Activated CD8-positive, alpha-beta memory T cell treated with anti-CD3 and anti-CD28 coated beads for 36 hours (primary cell): ENCODE data around the gene TTC32. TPM values are rescaled to one million over a fixed set of nuclear protein-coding genes. Genes with fewer than 3 reads are reported as not detected.
"Not testable (repeated sequence)": the region's sequence is repeated elsewhere in the genome, so short reads cannot be mapped to it uniquely, and the experiment has no call there.

ENCODE experiments used
- CTCF ChIA-PET: fragments of 350-600 bp; sonication (Branson Sonifier 250); formaldehyde crosslinking; loops from one replicate; lab custom pipeline; 2021; ENCODE audit warnings: antibody characterized with exemption; lab: Charles Lee
- POLR2A ChIA-PET: fragments of 350-600 bp; sonication (Branson Sonifier 250); formaldehyde crosslinking; loops from one replicate; lab custom pipeline; 2021; ENCODE audit warnings: antibody characterized with exemption; lab: Charles Lee
- total RNA-seq, 2 experiments: library from RNA; stranded (reverse); gene quantifications; one replicate each; pipeline ENCODE4 v1.2.3, GENCODE V29; 2021

Gene TTC32
- 10 to 100 TPM; 11.8 to 12.0 TPM for total RNA-seq

DNA sequence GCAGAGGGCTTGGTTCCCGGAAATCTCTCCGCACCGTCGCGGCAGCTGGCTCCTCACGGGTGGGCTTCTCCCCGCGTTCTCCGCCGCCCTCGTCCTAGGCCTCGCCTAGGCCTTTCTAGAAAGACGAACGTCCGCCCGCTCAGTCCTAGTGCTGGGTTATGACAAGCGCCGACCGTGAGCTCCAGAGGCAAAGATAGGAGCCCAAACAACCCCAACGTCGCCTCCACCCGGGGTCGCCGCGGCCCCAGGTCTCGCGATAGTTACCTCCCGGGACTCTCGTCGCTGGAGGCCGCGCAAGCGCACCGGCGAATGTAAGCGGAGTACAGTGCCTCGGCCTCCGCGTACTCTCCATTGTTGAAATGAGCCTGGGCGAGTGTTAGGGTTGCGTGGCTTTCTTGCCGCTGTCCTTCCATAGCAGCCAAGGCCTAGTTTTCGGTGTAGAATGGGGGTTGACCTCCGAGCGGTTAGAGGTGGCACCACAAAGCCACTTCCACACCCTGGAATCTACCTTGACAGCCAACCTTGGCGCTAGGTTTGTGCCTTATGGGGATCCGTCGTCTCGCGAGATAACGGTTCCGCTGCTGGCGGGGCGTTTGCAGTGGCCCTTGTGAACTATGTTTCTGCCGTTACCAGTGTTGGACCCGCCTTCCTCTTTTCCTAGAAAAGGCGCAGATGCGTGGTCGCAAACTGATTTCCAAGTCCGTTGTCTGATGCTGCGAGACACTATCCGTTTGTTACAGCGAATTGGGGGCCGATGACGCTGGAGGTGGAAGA, at the start of gene TTC32:
TSS of gene TTC32 (minus strand) at position 542 of the 774 bp plus-strand sequence. CDS start at position 413, 129 bp downstream.
- ChIA-PET CTCF (interaction anchor here (0.9 kb wide), 1 partner anchor 140 kb away, joined by 3 read pairs; no protein-coding TSS in a partner anchor), POLR2A (interaction anchor here (0.9 to 1.0 kb wide), 2 partner anchors 88 to 554 kb away, joined by 3 to 5 read pairs; partner anchors contain the start of gene WDR35)

DNA sequence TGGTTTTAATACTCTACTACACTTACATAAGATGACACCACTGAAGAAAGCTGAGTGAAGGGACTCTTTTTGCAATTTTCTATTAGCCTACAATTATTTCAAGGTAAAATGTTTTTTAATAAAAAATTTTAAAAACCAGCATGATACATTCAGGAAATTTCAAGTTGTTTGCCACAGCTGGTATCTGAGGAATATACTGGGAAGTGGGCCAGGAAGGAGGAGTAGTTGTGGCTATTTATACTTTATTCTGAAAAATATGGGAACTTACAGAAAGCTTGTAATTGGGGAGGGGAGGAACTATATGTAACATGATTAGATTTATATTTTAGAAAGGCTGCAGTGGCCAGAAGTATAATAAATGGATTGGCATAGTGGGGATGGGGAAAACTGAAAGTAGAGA, 47.3 kb upstream of the TTC32 start:
- ChIA-PET POLR2A (interaction anchor here (0.6 kb wide), 1 partner anchor 49 kb away, joined by 3 read pairs; no protein-coding TSS in a partner anchor), CTCF (interaction anchor here (1.0 kb wide), 1 partner anchor 15 kb away, joined by 3 read pairs; no protein-coding TSS in a partner anchor)

DNA sequence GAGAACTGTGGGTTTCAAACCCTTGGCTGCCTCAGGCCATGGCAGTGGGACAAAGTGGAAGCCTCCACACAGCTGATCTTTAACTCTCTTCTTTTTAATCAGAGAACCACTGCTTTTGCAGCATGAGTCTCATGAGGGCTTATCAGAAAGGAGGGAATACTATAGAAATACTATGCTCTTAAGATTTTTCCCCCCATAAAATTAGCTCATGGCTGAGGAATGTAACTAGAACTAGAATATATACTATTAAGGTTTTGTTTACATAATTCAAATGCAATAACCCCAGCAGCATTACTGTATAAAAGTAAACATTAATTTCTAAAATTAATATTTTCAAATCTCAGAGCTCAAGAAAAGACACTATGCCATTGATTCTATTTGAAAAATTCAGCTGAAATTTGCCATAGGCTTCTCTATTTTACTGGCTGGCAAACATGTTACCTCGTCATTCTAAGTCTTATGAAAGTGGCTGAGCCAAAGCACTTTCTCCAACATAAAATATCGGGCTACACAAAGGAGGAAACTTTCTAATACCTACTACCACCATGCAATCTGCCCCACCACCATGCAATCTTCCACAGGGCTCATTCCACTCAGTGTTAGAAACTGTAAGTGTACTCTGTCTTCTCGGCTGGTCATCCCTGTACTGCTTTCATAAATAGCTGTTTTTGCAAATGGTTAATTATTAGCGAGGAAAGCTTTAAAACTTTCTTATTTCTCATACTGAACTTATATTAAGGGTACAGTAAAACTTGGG, 45.6 kb upstream of the TTC32 start:
- POLR2A ChIA-PET: no interaction called here
- CTCF ChIA-PET: no interaction called here

DNA sequence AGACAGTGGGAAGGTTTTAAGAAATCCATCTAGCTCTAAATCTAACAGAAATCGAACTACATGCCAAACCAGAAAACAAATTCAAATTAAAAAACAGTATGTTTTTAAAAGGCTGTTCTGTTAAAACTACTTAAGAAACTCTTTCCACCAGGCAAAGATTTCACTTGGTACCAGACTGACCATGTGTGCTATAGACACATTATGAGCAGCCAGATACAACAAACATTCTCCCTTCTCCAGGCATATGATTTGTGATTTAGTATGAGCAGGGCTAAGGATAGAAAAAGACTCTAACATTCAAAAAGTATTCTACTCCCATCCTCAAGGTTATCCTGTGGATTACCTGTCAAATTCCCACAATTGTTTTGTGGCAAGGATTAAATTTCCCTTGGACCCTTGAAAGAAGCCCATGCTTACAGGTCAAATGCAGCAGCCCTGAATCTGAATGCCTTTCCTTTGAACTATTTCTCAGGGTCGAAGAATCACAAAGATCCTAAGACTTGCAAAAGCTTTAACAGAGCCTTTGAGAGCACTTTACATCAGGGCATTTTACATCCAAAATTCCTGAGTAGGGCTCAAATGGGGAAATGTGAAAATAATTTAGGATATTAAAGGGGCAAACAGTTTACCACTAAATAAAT, 42.5 kb upstream of the TTC32 start:
- ChIA-PET POLR2A (no interaction called here), CTCF (no interaction called here)

DNA sequence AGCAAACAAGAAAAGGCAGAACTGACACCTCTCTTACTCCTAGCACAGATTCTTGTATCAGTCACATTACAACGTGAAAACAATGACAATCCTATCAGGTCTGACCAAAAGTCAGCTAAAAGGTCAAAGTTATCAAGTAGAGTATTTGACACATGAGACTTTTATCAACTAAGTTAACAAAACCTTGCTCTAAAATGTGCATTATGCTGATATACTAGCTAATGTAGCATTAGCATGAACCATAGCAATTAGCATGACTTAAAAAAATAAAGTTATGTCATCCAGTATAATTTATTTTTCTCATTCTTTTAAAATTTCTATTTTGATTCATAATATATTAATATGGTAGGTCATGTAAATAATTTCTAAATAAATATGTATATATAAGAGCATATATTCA, 41.4 kb upstream of the TTC32 start:
- POLR2A ChIA-PET: no interaction called here
- CTCF ChIA-PET: no interaction called here

DNA sequence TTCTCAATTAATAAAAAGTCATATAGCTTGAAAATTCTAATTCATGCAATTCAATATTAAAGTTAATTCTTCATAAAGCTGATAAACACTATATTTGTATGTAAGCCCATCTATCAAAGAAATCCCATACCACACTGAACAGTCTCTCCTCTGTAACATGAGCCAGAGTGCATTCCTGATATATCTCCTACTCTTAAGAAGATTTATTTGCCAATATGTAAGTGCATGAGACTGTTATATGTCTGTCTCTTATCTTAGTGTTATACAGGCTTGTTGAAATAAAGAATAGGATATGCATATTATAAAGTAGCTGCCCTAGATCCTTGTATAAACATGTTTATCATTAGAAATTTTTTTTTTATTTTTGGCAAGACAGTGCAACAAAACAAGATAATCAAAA, 40.4 kb upstream of the TTC32 start:
- CTCF ChIA-PET: no interaction called here
- POLR2A ChIA-PET: no interaction called here

DNA sequence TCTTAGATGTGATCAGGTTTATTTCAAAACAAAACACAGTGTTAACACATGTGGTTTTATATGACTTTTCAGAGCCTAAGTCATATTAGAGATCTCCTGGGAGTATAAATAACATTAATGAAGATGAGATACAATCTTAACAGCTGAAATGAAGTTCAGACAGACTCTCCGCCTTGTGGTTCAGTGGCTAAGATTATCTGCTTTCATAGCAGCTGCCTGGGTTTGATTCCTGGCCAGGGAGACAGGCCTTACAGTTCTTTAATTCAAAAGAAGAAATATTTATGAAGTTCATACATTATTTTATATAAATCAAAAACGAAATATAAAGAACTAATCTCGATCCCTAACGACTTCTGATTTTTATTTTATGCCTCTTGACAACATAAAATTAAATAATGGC, 35.2 kb upstream of the TTC32 start:
- ChIA-PET POLR2A (no interaction called here), CTCF (no interaction called here)

DNA sequence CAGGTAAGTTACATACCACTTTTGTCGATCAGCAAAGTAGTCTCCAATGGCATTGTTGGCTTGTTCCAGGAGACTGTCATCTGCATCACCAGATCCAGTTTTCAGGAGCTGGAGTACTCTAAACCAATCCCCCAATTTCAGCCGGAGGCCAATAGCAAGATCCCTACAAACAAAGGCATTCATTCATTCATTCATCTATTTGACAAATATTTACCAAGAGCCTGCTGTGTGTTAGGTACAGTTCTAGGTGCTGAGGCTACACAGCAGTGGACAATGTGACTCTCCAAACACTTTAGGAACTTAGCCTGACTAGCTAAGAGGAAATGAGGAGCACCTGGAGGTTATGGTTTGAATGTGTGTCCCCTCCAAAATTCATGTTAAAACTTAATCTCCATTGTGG, 34.4 kb upstream of the TTC32 start:
- ChIA-PET CTCF (no interaction called here), POLR2A (no interaction called here)

DNA sequence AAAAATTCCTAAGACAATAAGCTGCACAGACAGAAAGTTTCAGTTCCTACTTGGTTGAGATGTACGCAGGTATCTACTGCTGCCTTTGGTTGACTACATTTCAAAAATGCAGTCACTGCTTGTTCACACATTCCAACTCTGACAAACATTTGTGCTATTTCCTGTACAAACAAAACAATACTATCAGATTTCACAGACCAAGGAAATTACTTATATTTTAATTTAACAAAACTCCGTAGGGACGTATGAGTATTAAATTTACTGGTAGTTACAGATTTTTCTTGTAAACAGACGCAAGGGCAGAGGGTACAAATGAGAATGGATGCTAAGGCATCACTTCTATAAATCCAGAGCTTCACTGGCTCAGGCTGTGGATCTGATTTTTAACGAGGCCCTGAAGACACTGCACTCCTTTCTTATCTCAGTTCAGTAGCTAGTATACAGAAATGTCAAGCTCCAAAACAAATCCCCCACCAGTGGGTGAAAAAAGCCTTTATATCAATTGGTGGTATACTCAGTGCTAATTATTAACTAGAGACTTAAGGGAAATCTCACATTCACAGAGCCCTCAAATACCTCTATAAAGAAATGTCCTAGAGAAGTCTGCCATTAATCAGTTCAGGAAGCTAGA, 31.7 kb upstream of the TTC32 start:
- POLR2A ChIA-PET: no interaction called here
- CTCF ChIA-PET: interaction anchor here (1.0 kb wide), 1 partner anchor 53 kb away, joined by 3 read pairs; no protein-coding TSS in a partner anchor

DNA sequence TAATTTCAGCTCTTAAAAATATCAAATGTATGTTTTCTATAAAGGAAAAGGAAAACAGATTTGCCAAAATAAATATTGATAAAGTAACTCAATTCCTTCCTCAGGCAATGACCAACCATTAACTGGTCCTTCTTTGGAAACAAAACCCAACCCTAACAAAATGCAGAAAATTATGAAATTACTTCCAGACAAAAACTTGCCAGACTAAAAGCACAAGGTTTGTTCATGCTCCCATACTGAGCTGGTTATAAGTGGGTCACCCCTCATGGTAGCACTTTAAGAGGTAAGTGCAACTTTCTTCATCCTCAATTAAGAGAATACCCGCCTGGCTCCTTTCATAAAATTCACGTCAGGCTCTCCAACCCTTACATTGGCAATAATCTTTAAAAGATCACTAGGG, 31.1 kb upstream of the TTC32 start:
- ChIA-PET CTCF (interaction anchor here (1.0 kb wide), 1 partner anchor 53 kb away, joined by 3 read pairs; no protein-coding TSS in a partner anchor), POLR2A (no interaction called here)

DNA sequence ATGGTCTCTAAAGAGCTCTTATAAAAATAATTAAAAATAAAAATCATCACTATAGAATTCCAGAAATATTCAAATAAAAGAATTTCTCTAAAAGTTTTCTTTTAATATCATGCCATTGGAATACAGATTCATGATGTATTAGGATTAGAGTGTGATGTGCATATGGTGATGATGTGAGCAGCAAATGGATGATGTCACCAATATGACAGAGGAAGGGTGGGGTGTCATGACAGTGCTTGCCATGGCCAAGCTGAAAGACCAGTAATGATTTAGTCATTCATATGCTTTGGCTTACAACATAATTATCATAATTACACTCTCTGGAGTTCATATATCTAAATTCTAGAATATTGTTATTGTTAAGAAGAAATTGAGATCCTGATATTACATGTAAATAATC, 27.4 kb upstream of the TTC32 start:
- CTCF ChIA-PET: no interaction called here

DNA sequence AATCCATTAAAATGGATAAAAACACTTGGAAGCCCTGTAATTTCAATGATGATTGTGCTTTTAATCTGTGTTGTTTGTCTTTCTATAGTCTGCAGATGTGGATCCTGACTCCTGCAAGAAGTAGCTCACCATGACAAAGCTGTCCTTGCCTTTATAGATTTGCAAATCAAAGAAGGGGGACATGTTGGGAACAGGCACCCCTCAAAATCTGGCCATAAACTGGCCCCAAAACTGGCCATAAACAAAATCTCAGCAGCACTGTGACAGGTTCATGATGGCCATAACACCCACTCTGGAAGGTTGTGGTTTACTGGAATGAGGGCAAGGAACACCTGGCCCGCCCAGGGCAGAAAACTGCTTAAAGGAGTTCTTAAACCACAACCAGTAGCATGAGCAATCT, 26.0 kb upstream of the TTC32 start:
- POLR2A ChIA-PET, CTCF ChIA-PET: not testable (repeated sequence)

More for the DNA sequence above, 27.4 kb upstream of the TTC32 start:
- POLR2A ChIA-PET: no interaction called here

DNA sequence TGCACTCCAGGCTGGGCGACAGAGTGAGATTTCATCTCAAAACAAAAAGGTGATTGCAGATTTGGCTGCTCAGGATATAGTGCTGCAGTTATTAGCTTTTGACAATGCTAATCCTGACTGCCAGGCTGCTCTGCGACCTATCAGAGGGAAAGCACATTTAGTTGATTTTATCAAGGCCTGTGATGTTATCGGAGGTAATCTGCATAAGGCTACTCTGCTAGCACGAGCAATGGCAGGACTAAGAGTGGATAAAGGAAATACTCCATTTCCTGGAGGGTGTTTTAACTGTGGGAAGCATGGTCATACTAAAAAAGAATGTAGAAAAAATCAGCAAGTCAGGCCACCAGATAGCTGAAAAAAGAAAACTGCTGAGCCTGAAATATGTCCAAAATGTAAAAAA, 22.7 kb upstream of the TTC32 start:
- CTCF ChIA-PET, POLR2A ChIA-PET: not testable (repeated sequence)

DNA sequence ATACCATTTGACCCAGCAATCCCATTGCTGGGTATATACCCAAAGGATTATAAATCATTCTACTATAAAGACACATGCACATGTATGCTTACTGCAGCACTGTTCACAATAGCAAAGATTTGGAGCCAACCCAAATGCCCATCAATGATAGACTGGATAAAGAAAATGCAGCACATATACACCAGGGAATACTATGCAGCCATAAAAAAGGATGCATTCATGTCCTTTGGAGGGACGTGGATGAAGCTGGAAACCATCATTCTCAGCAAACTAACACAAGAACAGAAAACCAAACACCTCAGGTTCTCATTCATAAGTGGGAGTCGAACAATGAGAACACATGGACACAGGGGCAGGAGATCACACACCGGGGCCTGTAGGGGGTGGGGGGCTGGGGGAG, 20.4 kb upstream of the TTC32 start:
- POLR2A ChIA-PET, CTCF ChIA-PET: not testable (repeated sequence)

DNA sequence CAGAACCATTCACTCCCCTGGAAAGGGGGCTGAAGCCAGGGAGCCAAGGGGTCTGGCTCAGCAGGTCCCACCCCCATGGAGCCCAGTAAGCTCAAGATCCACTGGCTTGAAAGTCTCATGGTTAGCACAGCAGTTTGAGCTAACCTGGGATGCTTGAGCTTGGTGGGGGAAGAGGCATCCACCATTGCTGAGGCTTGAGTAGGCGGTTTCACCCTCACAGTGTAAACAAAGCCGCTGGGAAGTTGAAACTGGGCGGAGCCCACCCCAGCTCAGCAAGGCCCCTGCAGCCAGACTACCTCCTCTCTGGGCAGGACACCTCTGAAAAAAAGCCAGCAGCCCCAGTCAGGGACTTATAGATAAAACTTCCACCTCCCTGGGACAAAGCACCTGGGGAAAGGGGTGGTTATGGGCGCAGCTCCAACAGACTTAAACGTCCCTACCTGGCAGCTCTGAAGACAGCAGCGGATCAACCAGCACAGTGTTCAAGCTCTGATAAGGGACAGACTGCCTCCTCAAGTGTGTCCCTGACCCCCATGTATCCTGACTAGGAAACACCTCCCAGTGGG, 14.7 kb upstream of the TTC32 start:
- POLR2A ChIA-PET: no interaction called here
- CTCF ChIA-PET: no interaction called here

DNA sequence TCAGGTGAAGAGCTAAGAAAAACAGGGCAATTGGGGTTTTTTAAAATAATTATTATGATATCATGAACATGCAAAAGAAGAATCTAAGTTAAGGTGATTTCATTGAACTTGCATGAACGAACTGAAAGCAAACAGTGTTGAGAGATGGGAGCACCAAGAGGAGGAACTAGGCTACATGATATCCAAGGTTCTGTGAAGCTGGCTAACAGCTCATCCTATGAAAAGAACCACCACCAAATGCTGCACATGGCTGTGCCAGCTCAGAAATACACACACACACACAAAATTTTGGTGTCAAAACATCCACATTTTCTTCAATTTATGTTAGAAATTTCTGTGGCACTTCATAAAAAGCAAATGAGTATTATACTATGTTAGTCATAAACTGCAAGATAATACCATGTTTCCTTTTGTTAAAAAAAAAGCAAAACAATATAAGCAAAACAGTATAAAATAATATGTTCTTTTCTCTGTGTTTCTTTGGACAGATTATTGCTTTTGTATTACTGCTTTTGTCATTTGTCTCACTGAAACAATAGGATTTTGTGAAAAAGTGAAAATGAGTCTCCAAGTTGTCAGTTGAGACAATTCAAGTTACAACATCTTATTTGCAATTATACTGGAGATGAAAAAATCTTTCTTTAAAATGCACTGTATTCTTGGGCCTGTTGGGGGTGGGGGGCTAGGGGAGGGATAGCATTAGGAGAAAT, 12.6 kb upstream of the TTC32 start:
- POLR2A ChIA-PET: no interaction called here
- CTCF ChIA-PET: no interaction called here

DNA sequence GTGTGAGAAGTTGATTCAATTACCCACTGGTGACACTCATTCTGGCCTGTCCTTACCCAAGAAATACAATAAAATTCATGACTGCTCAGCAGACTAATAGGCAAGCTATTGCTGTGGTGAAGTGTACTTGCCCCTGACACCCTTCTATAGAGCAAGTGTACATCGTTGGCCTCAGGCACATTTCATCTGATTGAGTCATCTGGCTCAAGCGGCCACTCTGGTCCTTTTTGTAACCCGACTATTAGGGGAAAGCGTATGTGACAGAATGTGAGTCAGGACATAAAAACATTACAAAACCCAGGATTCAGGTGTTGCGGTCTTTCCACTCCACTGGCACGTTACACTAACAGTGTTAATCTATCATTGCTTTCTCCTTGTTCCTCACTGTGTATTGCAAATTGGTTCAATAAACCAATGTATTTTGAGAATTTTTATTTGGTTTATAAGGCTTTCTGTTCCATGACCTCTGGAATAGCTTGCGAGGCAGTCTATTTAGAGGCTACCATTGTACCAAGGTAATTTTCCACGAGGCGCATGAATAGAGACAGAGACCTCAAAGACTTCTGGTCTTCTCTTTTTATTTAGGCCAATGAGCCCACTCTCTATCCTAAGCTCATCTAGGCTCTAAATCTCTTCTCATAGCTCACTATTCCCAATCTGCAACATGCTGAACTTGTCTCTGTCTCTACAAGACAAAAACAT, 10.2 kb upstream of the TTC32 start:
- CTCF ChIA-PET: no interaction called here
- POLR2A ChIA-PET: no interaction called here

DNA sequence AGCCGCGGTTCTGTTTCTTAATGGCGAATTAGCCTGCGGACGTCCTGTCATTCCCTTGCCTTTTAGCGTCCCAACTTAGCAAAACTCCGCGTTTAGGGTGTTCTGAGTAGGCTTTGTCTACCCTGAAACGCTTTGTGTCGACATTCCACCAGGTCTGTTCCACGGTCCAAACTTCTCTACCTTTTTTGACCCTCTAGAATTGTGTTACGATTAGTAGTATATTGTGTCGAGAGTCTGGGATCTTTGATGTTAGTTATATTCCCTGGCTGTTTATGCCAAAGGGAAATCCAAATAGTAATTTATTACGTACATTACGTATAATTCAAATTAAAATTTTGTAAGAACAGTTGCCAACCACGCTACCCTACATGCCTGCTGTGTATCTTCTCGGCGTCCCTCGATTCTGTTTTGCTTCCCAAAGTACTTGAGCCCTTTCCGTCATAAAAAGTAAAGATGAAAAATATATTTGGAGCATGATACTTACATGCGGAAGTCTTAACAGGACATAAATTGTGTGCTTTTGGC, 495 bp upstream of the TTC32 start:
- ChIA-PET CTCF (no interaction called here), POLR2A (no interaction called here)
